NCI-H128 (cell line): Measurements from ENCODE around the gene MNS1.
"Not testable (repeated sequence)": the region's sequence is repeated elsewhere in the genome, so short reads cannot be mapped to it uniquely, and the experiment has no call there.

ENCODE experiments used
- DNase-seq: peaks from one replicate; lab custom pipeline; 2025; ENCODE audit not compliant: unreplicated experiment; lab: John Stamatoyannopoulos, UW

The MNS1 gene

GRCh38 chr15:56454836-56455235 lies 10.1 kb downstream of the MNS1 start:
- no peak for DNase-seq

DNA sequence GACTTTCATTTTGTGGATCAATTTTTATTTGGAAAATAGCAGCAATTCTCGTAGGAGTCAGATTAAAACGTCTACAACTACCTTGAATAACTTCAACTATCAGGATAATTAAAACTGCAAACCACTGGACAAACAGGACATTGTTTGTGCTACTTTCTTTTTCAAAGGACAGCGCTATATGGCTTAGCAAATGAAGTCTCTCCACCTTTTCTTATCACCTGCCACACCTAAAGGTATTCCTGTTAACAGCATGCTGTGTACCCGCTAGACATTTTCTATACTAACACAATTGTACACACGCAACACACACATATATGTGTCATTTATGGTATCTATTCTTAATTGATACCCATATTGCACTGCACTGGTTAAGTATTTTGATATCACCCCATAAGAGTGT lies 19.2 kb downstream of the MNS1 start:
- DNase-seq, result no peak

DNA sequence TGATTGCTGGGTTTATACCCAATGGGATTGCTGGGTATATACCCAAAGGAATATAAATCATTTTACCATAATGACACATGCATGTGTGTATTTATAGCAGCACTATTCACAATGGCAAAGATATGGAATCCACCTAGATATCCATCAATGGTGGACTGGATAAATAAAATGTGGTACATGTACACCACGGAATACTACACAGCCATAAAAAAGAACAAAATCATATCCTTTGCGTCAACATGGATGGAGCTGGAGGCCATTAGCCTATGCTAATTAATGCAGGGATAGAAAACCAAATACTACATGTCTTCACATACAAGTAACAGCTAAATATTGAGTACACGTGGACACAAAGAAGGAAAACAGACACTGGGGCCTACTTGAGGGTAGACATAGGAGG lies 22.6 kb downstream of the MNS1 start:
- DNase-seq, result no peak

DNA sequence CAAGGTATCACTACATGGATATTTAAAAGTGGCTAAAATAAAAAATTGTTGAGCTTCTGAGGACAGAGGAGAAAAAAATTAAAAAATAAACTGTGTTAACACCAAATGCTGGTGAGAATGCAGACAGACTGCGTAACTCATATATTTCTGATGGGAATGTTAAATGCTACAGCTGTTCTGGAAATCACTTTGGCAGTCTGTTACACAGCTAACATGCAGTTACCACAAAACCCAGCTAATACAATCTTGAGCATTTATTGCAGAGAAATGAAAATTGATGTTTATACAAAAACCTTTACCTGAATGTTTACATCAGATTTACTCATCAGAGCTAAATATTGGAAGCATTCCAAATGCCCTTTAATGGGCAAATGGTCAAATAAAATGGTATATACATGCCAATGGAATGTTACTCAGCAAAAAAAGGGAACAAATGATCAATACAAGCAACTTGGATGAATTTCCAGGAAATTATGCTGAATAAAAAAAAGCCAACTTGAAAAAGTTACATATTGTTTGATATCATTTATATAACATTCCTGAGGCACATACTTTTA lies 24.6 kb downstream of the MNS1 start:
- no peak for DNase-seq

- no peak for DNase-seq
Measured at GRCh38 chr15:56432304-56432703, 32.6 kb downstream of the MNS1 start.

- DNase-seq, result no peak
Measured at GRCh38 chr15:56428821-56429458, 36.0 kb downstream of the MNS1 start.

DNA sequence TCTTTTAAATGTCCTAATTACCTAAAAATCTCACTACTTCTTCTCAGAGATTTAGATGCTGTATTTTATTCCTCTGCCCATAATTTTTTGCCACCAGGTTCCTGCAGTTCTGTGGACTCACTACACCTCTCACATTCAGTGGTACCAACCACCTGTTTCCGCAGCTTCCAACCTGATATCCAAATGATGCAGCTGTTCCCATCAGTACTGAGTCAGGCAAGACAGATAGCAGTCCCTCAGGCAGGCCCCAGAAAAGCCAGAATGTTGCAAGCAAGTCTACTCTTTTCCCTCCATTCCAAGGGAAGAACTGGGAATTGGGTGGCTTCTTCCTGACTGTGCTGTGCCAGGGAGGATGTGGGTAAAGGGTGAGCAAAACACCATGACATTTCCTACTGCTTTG lies 39.0 kb downstream of the MNS1 start:
- DNase-seq, result no peak

DNA sequence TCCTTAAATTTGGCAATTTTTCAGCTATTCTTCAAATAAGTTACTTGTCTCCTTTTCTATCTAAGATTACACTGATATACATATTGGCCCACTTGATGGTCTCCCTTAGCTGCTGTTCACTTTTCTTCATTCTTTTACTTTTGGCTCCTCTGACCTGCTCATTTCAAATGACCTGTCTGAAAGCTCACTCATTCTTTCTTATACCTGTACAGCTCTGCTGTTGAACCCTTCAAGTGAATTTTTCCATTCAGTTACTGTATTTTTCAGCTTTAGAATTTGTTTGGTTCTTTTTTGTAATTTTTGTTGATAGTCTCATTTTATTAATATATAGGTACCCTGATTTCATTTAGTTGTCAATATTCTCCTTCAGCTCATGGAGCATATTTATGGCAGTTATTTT lies 39.7 kb downstream of the MNS1 start:
- no peak for DNase-seq

DNA sequence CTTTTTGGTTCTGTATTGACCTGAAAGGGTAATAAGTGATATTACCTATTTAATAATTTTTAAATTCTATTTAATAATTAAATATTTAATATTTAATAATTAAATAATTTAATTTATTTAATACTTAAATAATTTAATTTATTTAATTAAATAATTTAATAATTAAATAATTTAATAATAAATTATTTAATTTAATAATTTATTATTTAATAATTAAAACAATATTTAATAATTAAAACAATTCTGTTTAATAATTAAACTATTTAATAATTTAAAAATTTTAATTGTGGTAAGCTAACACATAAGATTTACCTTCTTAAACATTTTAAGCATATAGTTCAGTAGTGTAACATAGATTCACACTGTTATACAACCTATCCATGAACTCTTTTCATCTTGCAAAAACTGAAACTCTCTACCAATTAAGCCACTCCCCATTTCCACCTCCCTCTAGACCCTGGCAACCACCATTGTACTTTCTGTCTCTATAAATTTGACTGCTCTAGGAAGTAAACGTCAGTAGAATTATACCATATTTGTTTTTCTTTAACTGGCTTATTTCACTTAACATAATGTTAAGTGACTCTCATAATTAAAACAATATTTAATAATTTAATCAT lies 51.7 kb downstream of the MNS1 start:
- DNase-seq, result not testable (repeated sequence)

DNA sequence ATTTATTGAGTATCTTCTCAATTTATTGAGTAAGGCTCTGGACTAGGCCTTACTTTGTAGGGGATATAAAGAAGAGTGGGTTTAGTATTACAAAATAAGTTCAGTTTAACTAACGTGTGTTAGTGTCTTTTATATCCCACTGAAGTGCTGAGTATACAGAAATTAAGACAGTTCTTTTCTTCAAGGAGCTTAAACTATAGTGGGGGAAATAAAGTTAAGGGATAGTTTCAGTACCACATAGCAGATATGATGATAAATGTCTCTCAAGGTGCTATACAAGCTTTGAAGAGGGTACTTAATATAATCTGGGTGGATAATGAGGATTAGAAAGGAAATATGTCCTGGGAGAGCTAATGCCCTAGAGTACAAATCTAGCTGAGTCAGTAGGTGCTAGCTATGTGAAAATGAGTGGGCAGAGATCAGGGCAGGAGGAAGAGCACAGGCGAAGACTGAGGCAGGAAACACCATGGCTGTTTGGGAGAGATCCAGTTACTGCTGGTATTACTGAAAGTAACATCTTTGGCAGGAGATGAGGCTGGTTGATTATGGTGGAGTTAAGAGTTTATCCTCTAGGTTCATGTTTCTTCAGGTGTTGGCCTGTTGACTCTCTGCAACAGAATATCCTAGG lies 53.7 kb downstream of the MNS1 start:
- no peak for DNase-seq

- DNase-seq, result no peak
Measured at GRCh38 chr15:56410721-56411120, 54.2 kb downstream of the MNS1 start.

GRCh38 chr15:56399209-56399608 lies 65.7 kb downstream of the MNS1 start:
- not testable (repeated sequence) for DNase-seq

DNA sequence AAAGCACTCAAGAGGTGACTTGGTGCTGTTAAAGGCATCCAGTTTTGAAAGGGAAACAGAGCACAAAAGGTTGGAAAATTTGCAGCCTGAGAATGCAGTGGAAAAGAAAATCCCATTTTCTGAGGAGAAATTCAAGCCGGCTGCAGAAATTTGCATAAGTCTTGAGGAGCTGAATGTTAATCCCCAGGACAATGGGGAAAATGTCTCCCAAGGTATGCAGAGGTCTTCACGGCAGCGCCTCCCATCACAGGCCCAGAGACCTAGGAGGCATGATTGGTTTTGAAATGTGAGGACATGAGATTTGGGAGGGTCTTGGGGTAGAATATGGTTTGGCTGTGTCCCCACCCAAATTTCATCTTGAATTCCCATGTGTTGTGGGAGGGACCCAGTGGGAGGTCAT lies 67.6 kb downstream of the MNS1 start:
- not testable (repeated sequence) for DNase-seq

DNA sequence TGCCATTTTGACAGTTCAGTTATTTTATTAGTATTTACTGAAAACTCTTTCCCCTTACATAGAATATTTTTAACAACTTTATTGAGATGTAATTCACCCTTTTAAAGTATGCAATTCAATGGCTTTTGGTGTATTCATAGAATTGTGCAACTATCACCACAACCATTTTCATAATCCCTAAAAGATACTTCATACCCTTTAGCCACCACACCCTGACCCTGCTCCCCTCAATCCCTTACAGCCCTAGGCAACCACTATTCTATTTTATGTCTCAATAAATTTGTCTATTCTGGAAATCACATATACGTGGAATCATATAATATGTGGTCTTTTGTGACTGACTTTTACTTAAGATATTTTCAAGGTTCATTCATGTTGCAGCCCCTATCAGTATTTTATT lies 70.0 kb downstream of the MNS1 start:
- DNase-seq, result no peak

DNA sequence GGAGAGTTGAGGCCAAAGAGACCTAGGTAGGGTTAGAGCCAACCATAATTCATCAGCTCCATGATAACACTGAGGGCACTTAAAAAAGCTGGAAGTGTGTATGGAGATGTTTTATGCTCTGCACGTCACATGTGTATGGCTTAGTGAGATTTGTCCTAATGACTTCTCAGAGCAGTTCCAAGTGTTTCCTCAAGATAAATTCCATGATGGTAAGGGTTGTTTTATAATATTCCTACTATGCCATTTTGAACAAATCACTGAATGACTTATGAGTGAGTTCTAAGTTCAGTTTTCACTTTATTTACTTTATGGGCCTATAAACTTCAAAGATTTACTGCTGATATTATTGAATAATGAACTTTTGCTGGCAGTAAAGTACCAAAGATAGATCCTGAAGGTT lies 71.7 kb downstream of the MNS1 start:
- DNase-seq, result no peak

- no peak for DNase-seq
Measured at GRCh38 chr15:56390739-56391267, 74.1 kb downstream of the MNS1 start.

GRCh38 chr15:56385908-56386307 lies 79.0 kb downstream of the MNS1 start:
- DNase-seq, result no peak

- no peak for DNase-seq
Measured at GRCh38 chr15:56383010-56383409, 81.9 kb downstream of the MNS1 start.
